WTC11 (cell line): Measurements from ENCODE around the gene MMS19. TPM values are rescaled to one million over a fixed set of nuclear protein-coding genes. Genes with fewer than 3 reads are reported as not detected.

ENCODE experiments used
- ATAC-seq: fragments of 200-7000 bp; cut with Tn5 transposase; 2 replicates; pipeline ENCODE4 v1.10.0; 2021; ENCODE audit warnings: mild to moderate bottlenecking, moderate library complexity
- CTCF ChIA-PET: fragments of 300-600 bp; sonication (Branson Sonifier 250); formaldehyde crosslinking; loops from one replicate; lab custom pipeline; 2021; ENCODE audit warnings: antibody characterized with exemption; lab: Charles Lee
- POLR2A ChIA-PET: fragments of 350-600 bp; sonication (Branson Sonifier 250); formaldehyde crosslinking; loops from one replicate; lab custom pipeline; 2021; ENCODE audit warnings: antibody characterized with exemption; lab: Charles Lee
- DNase-seq: peaks from one replicate; pipeline ENCODE4 v3.0.0; 2021; ENCODE audit warnings: low spot score
- H3K27ac Mint-ChIP-seq: 2 replicates; pipeline ENCODE4 v1.8.0; 2021; ENCODE audit warnings: mixed read lengths
- H3K27me3 Mint-ChIP-seq: 2 replicates; pipeline ENCODE4 v1.8.0; 2021; ENCODE audit warnings: low read depth, mild to moderate bottlenecking, moderate library complexity, mixed read lengths
- H3K36me3 Mint-ChIP-seq: 2 replicates; pipeline ENCODE4 v1.8.0; 2021; ENCODE audit warnings: mixed read lengths
- H3K4me1 Mint-ChIP-seq: 2 replicates; pipeline ENCODE4 v1.8.0; 2022; ENCODE audit warnings: mixed read lengths
- H3K4me3 Mint-ChIP-seq: 2 replicates; pipeline ENCODE4 v1.8.0; 2021; ENCODE audit warnings: mild to moderate bottlenecking, moderate library complexity, mixed read lengths
- H3K9me3 Mint-ChIP-seq: 2 replicates; pipeline ENCODE4 v1.8.0; 2021; ENCODE audit warnings: mixed read lengths
- ATF3 ChIP-seq: sonication (generic); formaldehyde crosslinking; conservative IDR thresholded peaks from 2 replicates; pipeline ENCODE4 v1.8.1; 2022; ENCODE audit warnings: mild to moderate bottlenecking, missing genetic modification reagents
- CREB1 ChIP-seq: sonication (generic); formaldehyde crosslinking; IDR thresholded peaks from 2 replicates; pipeline ENCODE4 v1.8.0; 2023; ENCODE audit warnings: mild to moderate bottlenecking, missing genetic modification reagents
- FOXK1 ChIP-seq: sonication (generic); formaldehyde crosslinking; IDR thresholded peaks from 2 replicates; pipeline ENCODE4 v1.8.0; 2022; ENCODE audit warnings: mild to moderate bottlenecking, moderate library complexity, missing genetic modification reagents
- NFYB ChIP-seq: sonication (generic); formaldehyde crosslinking; conservative IDR thresholded peaks from 2 replicates; pipeline ENCODE4 v1.8.0; 2022; ENCODE audit warnings: low read depth, missing genetic modification reagents
- NR1H2 ChIP-seq: sonication (generic); formaldehyde crosslinking; IDR thresholded peaks from 2 replicates; pipeline ENCODE4 v1.9.0; 2021; ENCODE audit warnings: mild to moderate bottlenecking, moderate library complexity, missing genetic modification reagents
- SOX15 ChIP-seq: fragments of 250-450 bp; sonication (Bioruptor Pico); IDR thresholded peaks from 2 replicates; pipeline ENCODE4 v1.9.0; 2021; ENCODE audit warnings: mild to moderate bottlenecking
- ZNF219 ChIP-seq: sonication (generic); formaldehyde crosslinking; IDR thresholded peaks from 2 replicates; pipeline ENCODE4 v1.8.0; 2023; ENCODE audit warnings: missing genetic modification reagents, mild to moderate bottlenecking, borderline replicate concordance
- ZNF396 ChIP-seq: fragments of 250-450 bp; sonication (Bioruptor Pico); IDR thresholded peaks from 2 replicates; pipeline ENCODE4 v1.8.0; 2021; ENCODE audit warnings: mild to moderate bottlenecking, moderate library complexity, borderline replicate concordance
- total RNA-seq: library from RNA; stranded (reverse); gene quantifications from 3 replicates; pipeline ENCODE4 v1.2.3, GENCODE V29; 2021
- TF ChIP-seq, protein P1 (sequence below): sonication (generic); formaldehyde crosslinking; IDR thresholded peaks from 2 replicates; pipeline ENCODE4 v1.8.1; 2023; ENCODE audit warnings: mild to moderate bottlenecking, missing genetic modification reagents, borderline replicate concordance
- TF ChIP-seq, protein P2 (sequence below): sonication (generic); formaldehyde crosslinking; IDR thresholded peaks from 2 replicates; pipeline ENCODE4 v1.8.1; 2023; ENCODE audit warnings: mild to moderate bottlenecking, missing genetic modification reagents
- TF ChIP-seq, protein P3 (sequence below): sonication (generic); formaldehyde crosslinking; IDR thresholded peaks from 2 replicates; pipeline ENCODE4 v1.8.1; 2022; ENCODE audit warnings: low read depth, missing genetic modification reagents, borderline replicate concordance
- TF ChIP-seq, protein P4 (sequence below): sonication (generic); formaldehyde crosslinking; IDR thresholded peaks from 2 replicates; pipeline ENCODE4 v1.8.1; 2022; ENCODE audit warnings: mild to moderate bottlenecking, missing genetic modification reagents, moderate library complexity, borderline replicate concordance
- TF ChIP-seq, protein P5 (sequence below): sonication (generic); formaldehyde crosslinking; IDR thresholded peaks from 2 replicates; pipeline ENCODE4 v1.8.1; 2023; ENCODE audit warnings: mild to moderate bottlenecking, missing genetic modification reagents, moderate library complexity

The MMS19 gene
- total RNA-seq, 1 experiment from 2014 or later, result 135 TPM

GRCh38 chr10:97482381-97482780, 15.8 kb downstream of the MMS19 start:
- peak overlapping the region; percentile 94; the same call in 1 of the 2 replicates for H3K27ac Mint-ChIP-seq
- no peak for ATAC-seq
- POLR2A ChIA-PET, result no interaction called here

GRCh38 chr10:97481071-97481470, 17.2 kb downstream of the MMS19 start:
- DNase-seq, result no peak
- peaks cover 21% of the 10 kb centered on the region for H3K4me1 Mint-ChIP-seq
- peak overlapping the region; percentile 94 for H3K27ac Mint-ChIP-seq
- H3K36me3 Mint-ChIP-seq, result peaks cover 38% of the 10 kb centered on the region
- ChIA-PET POLR2A (interaction anchor here (1.4 kb wide), 1 partner anchor 16 kb away, joined by 4 read pairs; no protein-coding TSS in a partner anchor), CTCF (interaction anchor here (0.7 to 2.1 kb wide), 5 partner anchors 17 to 196 kb away, joined by 3 to 6 read pairs (median 5); no protein-coding TSS in a partner anchor)
- TF ChIP-seq NFYB (CRISPR knock-in tag) (no peak), ZNF219 (no peak), ZNF396 (no peak), NR1H2 (CRISPR knock-in tag) (no peak), CREB1 (CRISPR knock-in tag) (no peak), FOXK1 (CRISPR knock-in tag) (no peak)
- TF ChIP-seq, protein P1, sequence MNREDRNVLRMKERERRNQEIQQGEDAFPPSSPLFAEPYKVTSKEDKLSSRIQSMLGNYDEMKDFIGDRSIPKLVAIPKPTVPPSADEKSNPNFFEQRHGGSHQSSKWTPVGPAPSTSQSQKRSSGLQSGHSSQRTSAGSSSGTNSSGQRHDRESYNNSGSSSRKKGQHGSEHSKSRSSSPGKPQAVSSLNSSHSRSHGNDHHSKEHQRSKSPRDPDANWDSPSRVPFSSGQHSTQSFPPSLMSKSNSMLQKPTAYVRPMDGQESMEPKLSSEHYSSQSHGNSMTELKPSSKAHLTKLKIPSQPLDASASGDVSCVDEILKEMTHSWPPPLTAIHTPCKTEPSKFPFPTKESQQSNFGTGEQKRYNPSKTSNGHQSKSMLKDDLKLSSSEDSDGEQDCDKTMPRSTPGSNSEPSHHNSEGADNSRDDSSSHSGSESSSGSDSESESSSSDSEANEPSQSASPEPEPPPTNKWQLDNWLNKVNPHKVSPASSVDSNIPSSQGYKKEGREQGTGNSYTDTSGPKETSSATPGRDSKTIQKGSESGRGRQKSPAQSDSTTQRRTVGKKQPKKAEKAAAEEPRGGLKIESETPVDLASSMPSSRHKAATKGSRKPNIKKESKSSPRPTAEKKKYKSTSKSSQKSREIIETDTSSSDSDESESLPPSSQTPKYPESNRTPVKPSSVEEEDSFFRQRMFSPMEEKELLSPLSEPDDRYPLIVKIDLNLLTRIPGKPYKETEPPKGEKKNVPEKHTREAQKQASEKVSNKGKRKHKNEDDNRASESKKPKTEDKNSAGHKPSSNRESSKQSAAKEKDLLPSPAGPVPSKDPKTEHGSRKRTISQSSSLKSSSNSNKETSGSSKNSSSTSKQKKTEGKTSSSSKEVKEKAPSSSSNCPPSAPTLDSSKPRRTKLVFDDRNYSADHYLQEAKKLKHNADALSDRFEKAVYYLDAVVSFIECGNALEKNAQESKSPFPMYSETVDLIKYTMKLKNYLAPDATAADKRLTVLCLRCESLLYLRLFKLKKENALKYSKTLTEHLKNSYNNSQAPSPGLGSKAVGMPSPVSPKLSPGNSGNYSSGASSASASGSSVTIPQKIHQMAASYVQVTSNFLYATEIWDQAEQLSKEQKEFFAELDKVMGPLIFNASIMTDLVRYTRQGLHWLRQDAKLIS (CRISPR knock-in tag), result no peak
- TF ChIP-seq, protein P2, sequence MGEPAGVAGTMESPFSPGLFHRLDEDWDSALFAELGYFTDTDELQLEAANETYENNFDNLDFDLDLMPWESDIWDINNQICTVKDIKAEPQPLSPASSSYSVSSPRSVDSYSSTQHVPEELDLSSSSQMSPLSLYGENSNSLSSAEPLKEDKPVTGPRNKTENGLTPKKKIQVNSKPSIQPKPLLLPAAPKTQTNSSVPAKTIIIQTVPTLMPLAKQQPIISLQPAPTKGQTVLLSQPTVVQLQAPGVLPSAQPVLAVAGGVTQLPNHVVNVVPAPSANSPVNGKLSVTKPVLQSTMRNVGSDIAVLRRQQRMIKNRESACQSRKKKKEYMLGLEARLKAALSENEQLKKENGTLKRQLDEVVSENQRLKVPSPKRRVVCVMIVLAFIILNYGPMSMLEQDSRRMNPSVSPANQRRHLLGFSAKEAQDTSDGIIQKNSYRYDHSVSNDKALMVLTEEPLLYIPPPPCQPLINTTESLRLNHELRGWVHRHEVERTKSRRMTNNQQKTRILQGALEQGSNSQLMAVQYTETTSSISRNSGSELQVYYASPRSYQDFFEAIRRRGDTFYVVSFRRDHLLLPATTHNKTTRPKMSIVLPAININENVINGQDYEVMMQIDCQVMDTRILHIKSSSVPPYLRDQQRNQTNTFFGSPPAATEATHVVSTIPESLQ (CRISPR knock-in tag), result no peak
- TF ChIP-seq, protein P3, sequence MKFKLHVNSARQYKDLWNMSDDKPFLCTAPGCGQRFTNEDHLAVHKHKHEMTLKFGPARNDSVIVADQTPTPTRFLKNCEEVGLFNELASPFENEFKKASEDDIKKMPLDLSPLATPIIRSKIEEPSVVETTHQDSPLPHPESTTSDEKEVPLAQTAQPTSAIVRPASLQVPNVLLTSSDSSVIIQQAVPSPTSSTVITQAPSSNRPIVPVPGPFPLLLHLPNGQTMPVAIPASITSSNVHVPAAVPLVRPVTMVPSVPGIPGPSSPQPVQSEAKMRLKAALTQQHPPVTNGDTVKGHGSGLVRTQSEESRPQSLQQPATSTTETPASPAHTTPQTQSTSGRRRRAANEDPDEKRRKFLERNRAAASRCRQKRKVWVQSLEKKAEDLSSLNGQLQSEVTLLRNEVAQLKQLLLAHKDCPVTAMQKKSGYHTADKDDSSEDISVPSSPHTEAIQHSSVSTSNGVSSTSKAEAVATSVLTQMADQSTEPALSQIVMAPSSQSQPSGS (CRISPR knock-in tag), result no peak
- ATAC-seq, result no peak
- no peaks in the 10 kb centered on the region for H3K9me3 Mint-ChIP-seq
- H3K4me3 Mint-ChIP-seq, result no peak overlapping the region
- no peaks in the 10 kb centered on the region for H3K27me3 Mint-ChIP-seq

More at GRCh38 chr10:97482381-97482780, 15.8 kb downstream of the MMS19 start:
- peaks cover 21% of the 10 kb centered on the region for H3K4me1 Mint-ChIP-seq
- TF ChIP-seq ATF3 (CRISPR knock-in tag) (no peak), NFYB (CRISPR knock-in tag) (no peak), SOX15 (no peak)
- TF ChIP-seq, protein P4, sequence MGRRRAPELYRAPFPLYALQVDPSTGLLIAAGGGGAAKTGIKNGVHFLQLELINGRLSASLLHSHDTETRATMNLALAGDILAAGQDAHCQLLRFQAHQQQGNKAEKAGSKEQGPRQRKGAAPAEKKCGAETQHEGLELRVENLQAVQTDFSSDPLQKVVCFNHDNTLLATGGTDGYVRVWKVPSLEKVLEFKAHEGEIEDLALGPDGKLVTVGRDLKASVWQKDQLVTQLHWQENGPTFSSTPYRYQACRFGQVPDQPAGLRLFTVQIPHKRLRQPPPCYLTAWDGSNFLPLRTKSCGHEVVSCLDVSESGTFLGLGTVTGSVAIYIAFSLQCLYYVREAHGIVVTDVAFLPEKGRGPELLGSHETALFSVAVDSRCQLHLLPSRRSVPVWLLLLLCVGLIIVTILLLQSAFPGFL (CRISPR knock-in tag), result no peak
- TF ChIP-seq, protein P5, sequence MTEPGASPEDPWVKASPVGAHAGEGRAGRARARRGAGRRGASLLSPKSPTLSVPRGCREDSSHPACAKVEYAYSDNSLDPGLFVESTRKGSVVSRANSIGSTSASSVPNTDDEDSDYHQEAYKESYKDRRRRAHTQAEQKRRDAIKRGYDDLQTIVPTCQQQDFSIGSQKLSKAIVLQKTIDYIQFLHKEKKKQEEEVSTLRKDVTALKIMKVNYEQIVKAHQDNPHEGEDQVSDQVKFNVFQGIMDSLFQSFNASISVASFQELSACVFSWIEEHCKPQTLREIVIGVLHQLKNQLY, result no peak
- no peaks in the 10 kb centered on the region for H3K9me3 Mint-ChIP-seq
- H3K27me3 Mint-ChIP-seq, result no peaks in the 10 kb centered on the region
- no peak for DNase-seq
- CTCF ChIA-PET, result no interaction called here
- H3K4me3 Mint-ChIP-seq, result no peak overlapping the region
- peaks cover 29% of the 10 kb centered on the region for H3K36me3 Mint-ChIP-seq
